SK-N-SH treated with all-trans-retinoic acid at 6 μM for 48 hours (cell line): ENCODE data around the gene C1QTNF5.

ENCODE experiments used
- ATAC-seq: fragments of 200-7000 bp; cut with Tn5 transposase; 3 replicates; pipeline ENCODE4 v1.9.1; 2020; ENCODE audit warnings: mild to moderate bottlenecking, moderate library complexity
- ARNTL ChIP-seq: fragments of 450-650 bp; formaldehyde crosslinking; IDR thresholded peaks from 2 replicates; pipeline ENCODE4 v1.5.0; 2020; ENCODE audit warnings: low read depth, mild to moderate bottlenecking, moderate library complexity, borderline replicate concordance
- BACH2 ChIP-seq: fragments of 250-450 bp; sonication (Bioruptor Pico); IDR thresholded peaks from 2 replicates; pipeline ENCODE4 v1.9.0; 2021; ENCODE audit warnings: mild to moderate bottlenecking, borderline replicate concordance
- CSDC2 ChIP-seq: fragments of 250-450 bp; sonication (Bioruptor Pico); IDR thresholded peaks from 2 replicates; pipeline ENCODE4 v1.5.0; 2020; ENCODE audit warnings: mild to moderate bottlenecking, moderate library complexity
- ESRRG ChIP-seq: fragments of 250-450 bp; sonication (Bioruptor Pico); IDR thresholded peaks from 2 replicates; pipeline ENCODE4 v1.6.1; 2021; ENCODE audit warnings: mild to moderate bottlenecking
- GLIS3 ChIP-seq: fragments of 250-450 bp; sonication (Bioruptor Pico); IDR thresholded peaks from 2 replicates; pipeline ENCODE4 v1.5.0; 2020; ENCODE audit warnings: mild to moderate bottlenecking, moderate library complexity
- OSR1 ChIP-seq: fragments of 250-450 bp; sonication (Bioruptor Pico); IDR thresholded peaks from 2 replicates; pipeline ENCODE4 v1.8.0; 2022; ENCODE audit warnings: moderate library complexity, mild to moderate bottlenecking, inconsistent platforms
- PPARA ChIP-seq: fragments of 250-450 bp; sonication (Bioruptor Pico); IDR thresholded peaks from 2 replicates; pipeline ENCODE4 v1.5.0; 2020; ENCODE audit warnings: mild to moderate bottlenecking, borderline replicate concordance
- RARB ChIP-seq: fragments of 250-450 bp; sonication (Bioruptor Pico); IDR thresholded peaks from 2 replicates; pipeline ENCODE4 v1.8.0; 2021; ENCODE audit warnings: mild to moderate bottlenecking, moderate library complexity
- SNAI2 ChIP-seq: fragments of 250-450 bp; sonication (Bioruptor Pico); IDR thresholded peaks from 2 replicates; pipeline ENCODE4 v1.5.0; 2020; ENCODE audit warnings: mild to moderate bottlenecking, moderate library complexity
- TCF4 ChIP-seq: fragments of 250-450 bp; sonication (Bioruptor Pico); IDR thresholded peaks from 2 replicates; pipeline ENCODE4 v1.8.0; 2021; ENCODE audit warnings: mild to moderate bottlenecking, moderate library complexity, borderline replicate concordance
- TOX ChIP-seq: fragments of 250-450 bp; sonication (Bioruptor Pico); IDR thresholded peaks from 2 replicates; pipeline ENCODE4 v1.8.0; 2021; ENCODE audit warnings: mild to moderate bottlenecking, moderate library complexity, borderline replicate concordance
- ZC3H10 ChIP-seq: fragments of 250-450 bp; sonication (Bioruptor Pico); IDR thresholded peaks from 2 replicates; pipeline ENCODE4 v1.5.1; 2021; ENCODE audit warnings: mild to moderate bottlenecking, moderate library complexity
- ZFP30 ChIP-seq: fragments of 450-650 bp; formaldehyde crosslinking; IDR thresholded peaks from 2 replicates; pipeline ENCODE4 v1.5.0; 2022; ENCODE audit warnings: mild to moderate bottlenecking, moderate library complexity
- ZNF565 ChIP-seq: fragments of 450-650 bp; formaldehyde crosslinking; conservative IDR thresholded peaks from 2 replicates; pipeline ENCODE4 v1.5.0; 2020; ENCODE audit warnings: low read depth, mild to moderate bottlenecking, moderate library complexity
- ZNF70 ChIP-seq: fragments of 450-650 bp; formaldehyde crosslinking; IDR thresholded peaks from 2 replicates; pipeline ENCODE4 v1.5.0; 2020; ENCODE audit warnings: mild to moderate bottlenecking, moderate library complexity
- ZNF8 ChIP-seq: fragments of 450-650 bp; formaldehyde crosslinking; IDR thresholded peaks from 2 replicates; pipeline ENCODE4 v1.5.0; 2020; ENCODE audit warnings: mild to moderate bottlenecking, moderate library complexity
- TF ChIP-seq, protein P1 (sequence below): fragments of 250-450 bp; sonication (Bioruptor Pico); IDR thresholded peaks from 2 replicates; pipeline ENCODE4 v1.5.0; 2020; ENCODE audit warnings: mild to moderate bottlenecking, moderate library complexity
- TF ChIP-seq, protein P2 (sequence below): fragments of 250-450 bp; sonication (Bioruptor Pico); IDR thresholded peaks from 2 replicates; pipeline ENCODE4 v1.8.0; 2021; ENCODE audit warnings: low read depth, mild to moderate bottlenecking, moderate library complexity, borderline replicate concordance
- TF ChIP-seq, protein P3 (sequence below): fragments of 250-450 bp; sonication (Bioruptor Pico); IDR thresholded peaks from 2 replicates; pipeline ENCODE4 v1.5.1; 2020; ENCODE audit warnings: low read depth, mild to moderate bottlenecking, moderate library complexity
- TF ChIP-seq, protein P4 (sequence below): fragments of 250-450 bp; sonication (Bioruptor Pico); IDR thresholded peaks from 2 replicates; pipeline ENCODE4 v1.8.0; 2020; ENCODE audit warnings: mild to moderate bottlenecking, moderate library complexity, borderline replicate concordance
- TF ChIP-seq, protein P5 (sequence below): fragments of 250-450 bp; sonication (Bioruptor Pico); IDR thresholded peaks from 2 replicates; pipeline ENCODE4 v1.5.1; 2021; ENCODE audit warnings: mild to moderate bottlenecking, moderate library complexity

The C1QTNF5 gene

DNA sequence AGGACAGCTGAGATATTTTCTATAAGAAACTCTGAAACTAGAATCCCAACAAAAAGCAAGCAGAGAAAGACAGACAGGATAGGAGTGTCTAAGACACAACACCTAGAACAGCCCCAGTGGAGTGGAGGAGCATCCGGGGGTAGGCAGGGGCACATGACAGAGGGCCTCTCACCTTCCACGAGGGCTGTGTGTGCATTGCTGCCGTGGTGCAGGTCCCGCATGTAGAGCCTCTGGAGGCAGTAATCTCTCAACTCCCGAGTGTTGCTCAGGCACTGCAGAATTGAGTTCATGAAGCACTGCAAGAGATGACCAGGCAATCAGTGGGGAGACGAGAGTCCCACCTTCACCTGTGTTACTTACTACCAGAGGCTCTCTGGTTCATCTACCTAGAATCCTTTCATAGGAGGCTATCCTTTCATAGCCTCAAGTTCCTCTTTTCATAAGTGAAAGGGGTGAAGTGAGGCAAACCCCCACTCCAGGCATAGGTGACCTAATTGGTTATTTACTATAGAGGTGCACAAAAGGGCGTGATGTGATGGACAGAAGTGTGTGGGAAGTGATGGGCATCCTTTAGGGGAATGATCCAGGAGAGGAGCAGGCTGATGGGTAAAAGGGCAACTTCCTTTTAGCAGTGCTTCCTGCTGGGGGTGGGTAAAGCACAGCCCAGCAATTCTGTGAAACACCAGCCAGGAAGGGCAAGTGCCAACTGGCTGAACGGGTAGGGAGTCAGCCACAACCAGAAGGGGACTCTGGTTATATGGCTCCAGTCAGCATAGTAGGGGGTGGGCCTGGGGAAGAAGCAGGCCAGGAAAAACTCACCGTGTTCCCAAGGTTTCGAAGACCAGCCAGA lies 18.9 kb upstream of the C1QTNF5 start:
- no peak for ATAC-seq
- TF ChIP-seq OSR1, result no peak
- no peak for TF ChIP-seq ARNTL (CRISPR knock-in tag)
- TF ChIP-seq PPARA (CRISPR knock-in tag), result no peak
- TF ChIP-seq ESRRG (CRISPR knock-in tag), result no peak
- TF ChIP-seq SNAI2 (CRISPR knock-in tag), result no peak
- TF ChIP-seq, protein P1, sequence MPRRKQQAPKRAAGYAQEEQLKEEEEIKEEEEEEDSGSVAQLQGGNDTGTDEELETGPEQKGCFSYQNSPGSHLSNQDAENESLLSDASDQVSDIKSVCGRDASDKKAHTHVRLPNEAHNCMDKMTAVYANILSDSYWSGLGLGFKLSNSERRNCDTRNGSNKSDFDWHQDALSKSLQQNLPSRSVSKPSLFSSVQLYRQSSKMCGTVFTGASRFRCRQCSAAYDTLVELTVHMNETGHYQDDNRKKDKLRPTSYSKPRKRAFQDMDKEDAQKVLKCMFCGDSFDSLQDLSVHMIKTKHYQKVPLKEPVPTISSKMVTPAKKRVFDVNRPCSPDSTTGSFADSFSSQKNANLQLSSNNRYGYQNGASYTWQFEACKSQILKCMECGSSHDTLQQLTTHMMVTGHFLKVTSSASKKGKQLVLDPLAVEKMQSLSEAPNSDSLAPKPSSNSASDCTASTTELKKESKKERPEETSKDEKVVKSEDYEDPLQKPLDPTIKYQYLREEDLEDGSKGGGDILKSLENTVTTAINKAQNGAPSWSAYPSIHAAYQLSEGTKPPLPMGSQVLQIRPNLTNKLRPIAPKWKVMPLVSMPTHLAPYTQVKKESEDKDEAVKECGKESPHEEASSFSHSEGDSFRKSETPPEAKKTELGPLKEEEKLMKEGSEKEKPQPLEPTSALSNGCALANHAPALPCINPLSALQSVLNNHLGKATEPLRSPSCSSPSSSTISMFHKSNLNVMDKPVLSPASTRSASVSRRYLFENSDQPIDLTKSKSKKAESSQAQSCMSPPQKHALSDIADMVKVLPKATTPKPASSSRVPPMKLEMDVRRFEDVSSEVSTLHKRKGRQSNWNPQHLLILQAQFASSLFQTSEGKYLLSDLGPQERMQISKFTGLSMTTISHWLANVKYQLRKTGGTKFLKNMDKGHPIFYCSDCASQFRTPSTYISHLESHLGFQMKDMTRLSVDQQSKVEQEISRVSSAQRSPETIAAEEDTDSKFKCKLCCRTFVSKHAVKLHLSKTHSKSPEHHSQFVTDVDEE, result no peak
- TF ChIP-seq BACH2 (CRISPR knock-in tag), result no peak
- no peak for TF ChIP-seq RARB (CRISPR knock-in tag)
- no peak for TF ChIP-seq ZFP30
- TF ChIP-seq, protein P2, sequence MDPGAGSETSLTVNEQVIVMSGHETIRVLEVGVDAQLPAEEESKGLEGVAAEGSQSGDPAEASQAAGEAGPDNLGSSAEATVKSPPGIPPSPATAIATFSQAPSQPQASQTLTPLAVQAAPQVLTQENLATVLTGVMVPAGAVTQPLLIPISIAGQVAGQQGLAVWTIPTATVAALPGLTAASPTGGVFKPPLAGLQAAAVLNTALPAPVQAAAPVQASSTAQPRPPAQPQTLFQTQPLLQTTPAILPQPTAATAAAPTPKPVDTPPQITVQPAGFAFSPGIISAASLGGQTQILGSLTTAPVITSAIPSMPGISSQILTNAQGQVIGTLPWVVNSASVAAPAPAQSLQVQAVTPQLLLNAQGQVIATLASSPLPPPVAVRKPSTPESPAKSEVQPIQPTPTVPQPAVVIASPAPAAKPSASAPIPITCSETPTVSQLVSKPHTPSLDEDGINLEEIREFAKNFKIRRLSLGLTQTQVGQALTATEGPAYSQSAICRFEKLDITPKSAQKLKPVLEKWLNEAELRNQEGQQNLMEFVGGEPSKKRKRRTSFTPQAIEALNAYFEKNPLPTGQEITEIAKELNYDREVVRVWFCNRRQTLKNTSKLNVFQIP (CRISPR knock-in tag), result no peak
- TF ChIP-seq CSDC2 (CRISPR knock-in tag), result no peak
- TF ChIP-seq ZNF565 (CRISPR knock-in tag), result no peak
- TF ChIP-seq ZC3H10 (CRISPR knock-in tag), result no peak
- no peak for TF ChIP-seq GLIS3 (CRISPR knock-in tag)
- TF ChIP-seq, protein P3, sequence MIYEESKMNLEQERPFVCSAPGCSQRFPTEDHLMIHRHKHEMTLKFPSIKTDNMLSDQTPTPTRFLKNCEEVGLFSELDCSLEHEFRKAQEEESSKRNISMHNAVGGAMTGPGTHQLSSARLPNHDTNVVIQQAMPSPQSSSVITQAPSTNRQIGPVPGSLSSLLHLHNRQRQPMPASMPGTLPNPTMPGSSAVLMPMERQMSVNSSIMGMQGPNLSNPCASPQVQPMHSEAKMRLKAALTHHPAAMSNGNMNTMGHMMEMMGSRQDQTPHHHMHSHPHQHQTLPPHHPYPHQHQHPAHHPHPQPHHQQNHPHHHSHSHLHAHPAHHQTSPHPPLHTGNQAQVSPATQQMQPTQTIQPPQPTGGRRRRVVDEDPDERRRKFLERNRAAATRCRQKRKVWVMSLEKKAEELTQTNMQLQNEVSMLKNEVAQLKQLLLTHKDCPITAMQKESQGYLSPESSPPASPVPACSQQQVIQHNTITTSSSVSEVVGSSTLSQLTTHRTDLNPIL (CRISPR knock-in tag), result no peak
- no peak for TF ChIP-seq ZNF8 (CRISPR knock-in tag)
- TF ChIP-seq, protein P4, sequence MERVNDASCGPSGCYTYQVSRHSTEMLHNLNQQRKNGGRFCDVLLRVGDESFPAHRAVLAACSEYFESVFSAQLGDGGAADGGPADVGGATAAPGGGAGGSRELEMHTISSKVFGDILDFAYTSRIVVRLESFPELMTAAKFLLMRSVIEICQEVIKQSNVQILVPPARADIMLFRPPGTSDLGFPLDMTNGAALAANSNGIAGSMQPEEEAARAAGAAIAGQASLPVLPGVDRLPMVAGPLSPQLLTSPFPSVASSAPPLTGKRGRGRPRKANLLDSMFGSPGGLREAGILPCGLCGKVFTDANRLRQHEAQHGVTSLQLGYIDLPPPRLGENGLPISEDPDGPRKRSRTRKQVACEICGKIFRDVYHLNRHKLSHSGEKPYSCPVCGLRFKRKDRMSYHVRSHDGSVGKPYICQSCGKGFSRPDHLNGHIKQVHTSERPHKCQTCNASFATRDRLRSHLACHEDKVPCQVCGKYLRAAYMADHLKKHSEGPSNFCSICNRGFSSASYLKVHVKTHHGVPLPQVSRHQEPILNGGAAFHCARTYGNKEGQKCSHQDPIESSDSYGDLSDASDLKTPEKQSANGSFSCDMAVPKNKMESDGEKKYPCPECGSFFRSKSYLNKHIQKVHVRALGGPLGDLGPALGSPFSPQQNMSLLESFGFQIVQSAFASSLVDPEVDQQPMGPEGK (CRISPR knock-in tag), result no peak
- TF ChIP-seq, protein P5, sequence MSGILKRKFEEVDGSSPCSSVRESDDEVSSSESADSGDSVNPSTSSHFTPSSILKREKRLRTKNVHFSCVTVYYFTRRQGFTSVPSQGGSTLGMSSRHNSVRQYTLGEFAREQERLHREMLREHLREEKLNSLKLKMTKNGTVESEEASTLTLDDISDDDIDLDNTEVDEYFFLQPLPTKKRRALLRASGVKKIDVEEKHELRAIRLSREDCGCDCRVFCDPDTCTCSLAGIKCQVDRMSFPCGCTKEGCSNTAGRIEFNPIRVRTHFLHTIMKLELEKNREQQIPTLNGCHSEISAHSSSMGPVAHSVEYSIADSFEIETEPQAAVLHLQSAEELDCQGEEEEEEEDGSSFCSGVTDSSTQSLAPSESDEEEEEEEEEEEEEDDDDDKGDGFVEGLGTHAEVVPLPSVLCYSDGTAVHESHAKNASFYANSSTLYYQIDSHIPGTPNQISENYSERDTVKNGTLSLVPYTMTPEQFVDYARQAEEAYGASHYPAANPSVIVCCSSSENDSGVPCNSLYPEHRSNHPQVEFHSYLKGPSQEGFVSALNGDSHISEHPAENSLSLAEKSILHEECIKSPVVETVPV (CRISPR knock-in tag), result no peak
- no peak for TF ChIP-seq TOX (CRISPR knock-in tag)

DNA sequence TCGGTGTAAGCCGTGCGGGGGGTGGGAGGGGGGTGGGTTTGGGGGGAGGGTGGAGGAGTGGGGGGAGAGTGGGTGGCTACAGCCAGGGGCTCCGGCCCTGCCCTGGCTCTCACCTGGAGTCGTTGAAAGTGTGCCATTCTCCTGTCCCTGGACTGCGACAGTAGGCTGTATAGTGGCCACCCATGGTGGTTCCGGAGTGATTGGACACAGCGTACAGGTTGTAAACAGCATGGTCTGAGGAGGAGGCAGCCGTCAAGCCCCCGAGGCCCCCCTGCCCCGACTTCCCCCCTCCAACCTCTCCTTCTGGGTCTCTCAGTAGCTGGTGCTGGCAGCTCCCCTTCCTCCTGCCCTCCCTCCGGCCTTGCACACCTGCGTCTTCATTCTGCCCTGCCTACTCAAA lies 16.4 kb upstream of the C1QTNF5 start:
- no peak for ATAC-seq
- TF ChIP-seq, protein P4 (CRISPR knock-in tag), result no peak
- TF ChIP-seq, protein P5 (CRISPR knock-in tag), result no peak
- TF ChIP-seq GLIS3 (CRISPR knock-in tag), result no peak
- TF ChIP-seq ESRRG (CRISPR knock-in tag), result no peak
- TF ChIP-seq, protein P2 (CRISPR knock-in tag), result no peak
- TF ChIP-seq ZC3H10 (CRISPR knock-in tag), result no peak
- TF ChIP-seq ZNF70, result no peak
- no peak for TF ChIP-seq TCF4 (CRISPR knock-in tag)
- TF ChIP-seq ARNTL (CRISPR knock-in tag), result no peak
